MCF 10A (cell line): ENCODE results near the gene FRAS1. TPM values are rescaled to one million over a fixed set of nuclear protein-coding genes. Genes with fewer than 3 reads are reported as not detected.

Experiments used
- BruUV-seq: library from RNA; stranded (reverse); fragments of 400-500 nt; replicated peaks from 2 replicates; lab custom pipeline; 2021; lab: Mats Ljungman, UMichigan
- CTCF ChIA-PET: fragments of 300-600 bp; sonication (Branson Sonifier 250); formaldehyde crosslinking; extraction: SDS; loops from one replicate; lab custom pipeline; 2021; ENCODE audit warnings: antibody characterized with exemption, inconsistent platforms; lab: Yijun Ruan, JAX
- POLR2A ChIA-PET: fragments of 300-600, 350-650 bp; sonication (Branson Sonifier 250); formaldehyde crosslinking; extraction: SDS; loops from one replicate; lab custom pipeline; 2020; ENCODE audit warnings: antibody characterized with exemption, inconsistent platforms; lab: Yijun Ruan, JAX
- DNase-seq: peaks from one replicate; pipeline ENCODE4 v3.0.0-alpha.2; 2018; ENCODE audit not compliant: unreplicated experiment
- H3K27ac Mint-ChIP-seq: one replicate; pipeline ENCODE4 v1.8.0; 2022; ENCODE audit warnings: mild to moderate bottlenecking, low read depth, mixed read lengths; ENCODE audit not compliant: unreplicated experiment
- H3K27me3 Mint-ChIP-seq: one replicate; pipeline ENCODE4 v1.8.0; 2022; ENCODE audit warnings: mixed read lengths; ENCODE audit not compliant: insufficient read depth, unreplicated experiment
- H3K36me3 Mint-ChIP-seq: one replicate; pipeline ENCODE4 v1.8.0; 2022; ENCODE audit warnings: mild to moderate bottlenecking, moderate library complexity, mixed read lengths; ENCODE audit not compliant: insufficient read depth, unreplicated experiment
- H3K4me1 Mint-ChIP-seq: one replicate; pipeline ENCODE4 v1.8.0; 2022; ENCODE audit warnings: mixed read lengths; ENCODE audit not compliant: insufficient read depth, unreplicated experiment
- H3K4me3 Mint-ChIP-seq: one replicate; pipeline ENCODE4 v1.8.0; 2022; ENCODE audit warnings: mild to moderate bottlenecking, moderate library complexity, mixed read lengths; ENCODE audit not compliant: unreplicated experiment
- H3K9me3 Mint-ChIP-seq: one replicate; pipeline ENCODE4 v1.8.0; 2022; ENCODE audit warnings: mixed read lengths; ENCODE audit not compliant: unreplicated experiment
- intact Hi-C: fragments of 100-400 bp; cut with micrococcal nuclease; formaldehyde crosslinking; loops from 2 replicates; pipeline ENCODE4 v1.14.1; 2022
- total RNA-seq: library from RNA; stranded (reverse); gene quantifications from 2 replicates; pipeline ENCODE4 v1.2.3, GENCODE V29; 2022
- TF ChIP-seq, protein P1 (sequence below): fragments of 200-600 bp; IDR thresholded peaks from one replicate; pipeline ENCODE4 v1.8.0; 2022; ENCODE audit warnings: antibody characterized with exemption, mild to moderate bottlenecking; ENCODE audit not compliant: unreplicated experiment

Gene FRAS1
- total RNA-seq, 1 experiment from 2014 or later: 2.0 TPM

DNA sequence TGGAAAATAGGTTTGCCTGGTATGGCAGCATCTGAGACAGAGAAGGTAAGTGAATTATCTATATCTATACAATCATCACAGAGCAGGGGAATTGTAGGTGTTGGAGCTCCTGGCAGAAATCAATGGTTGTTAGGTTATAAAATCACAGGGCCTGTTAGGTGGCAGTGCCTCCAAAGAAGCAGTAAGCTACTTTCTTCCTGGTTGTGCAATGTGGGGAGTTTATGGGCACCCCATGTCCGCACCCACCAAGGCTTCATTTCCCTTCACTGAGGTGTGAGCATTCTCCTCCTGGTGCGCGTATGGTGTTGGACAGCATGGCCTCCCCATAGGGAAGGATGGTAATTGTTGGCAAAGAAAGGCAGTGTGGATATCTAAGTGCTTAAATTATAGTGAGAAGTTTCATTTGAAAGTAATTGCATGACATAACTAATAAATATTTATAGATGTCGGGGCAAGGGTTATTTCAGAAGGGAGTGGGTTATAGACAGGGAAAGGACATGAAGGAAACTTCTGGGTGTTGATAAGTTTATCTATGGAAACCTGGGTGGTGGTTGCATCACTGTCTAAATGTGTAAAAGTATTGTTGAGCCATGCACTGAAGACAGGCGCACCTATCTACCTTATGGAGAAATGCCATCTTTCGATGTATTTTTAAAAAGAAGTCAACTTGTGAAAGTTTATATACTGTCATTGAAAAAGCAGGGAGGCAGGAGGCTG, 153.7 kb downstream of the FRAS1 start:
- no TSS peak for BruUV-seq
- no peak overlapping the region for H3K27ac Mint-ChIP-seq

DNA sequence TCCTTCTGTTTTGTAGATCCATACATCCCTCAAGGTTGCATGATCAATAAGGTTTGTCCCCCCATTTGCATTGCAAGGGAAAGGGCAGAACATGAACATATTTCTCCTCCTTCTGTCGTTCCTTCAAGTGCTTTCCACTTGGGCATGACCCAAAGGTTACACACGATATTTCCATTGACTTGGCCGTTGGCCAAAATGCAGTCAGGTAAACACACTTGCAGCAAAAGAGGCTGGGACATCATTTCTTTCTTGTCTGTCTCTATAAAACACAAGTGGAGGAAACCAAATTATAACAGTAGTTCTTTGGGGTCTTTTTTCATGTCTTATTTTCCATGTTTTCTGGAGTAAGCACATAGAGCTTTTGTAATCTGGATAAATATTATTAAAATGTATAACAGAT, 156.1 kb downstream of the FRAS1 start:
- no peaks in the 10 kb centered on the region for H3K9me3 Mint-ChIP-seq
- no peak overlapping the region for H3K4me3 Mint-ChIP-seq
- intact Hi-C loops: no loop called here
- ChIA-PET CTCF (no interaction called here), POLR2A (no interaction called here)
- H3K27ac Mint-ChIP-seq: no peak overlapping the region
- TF ChIP-seq, protein P1, sequence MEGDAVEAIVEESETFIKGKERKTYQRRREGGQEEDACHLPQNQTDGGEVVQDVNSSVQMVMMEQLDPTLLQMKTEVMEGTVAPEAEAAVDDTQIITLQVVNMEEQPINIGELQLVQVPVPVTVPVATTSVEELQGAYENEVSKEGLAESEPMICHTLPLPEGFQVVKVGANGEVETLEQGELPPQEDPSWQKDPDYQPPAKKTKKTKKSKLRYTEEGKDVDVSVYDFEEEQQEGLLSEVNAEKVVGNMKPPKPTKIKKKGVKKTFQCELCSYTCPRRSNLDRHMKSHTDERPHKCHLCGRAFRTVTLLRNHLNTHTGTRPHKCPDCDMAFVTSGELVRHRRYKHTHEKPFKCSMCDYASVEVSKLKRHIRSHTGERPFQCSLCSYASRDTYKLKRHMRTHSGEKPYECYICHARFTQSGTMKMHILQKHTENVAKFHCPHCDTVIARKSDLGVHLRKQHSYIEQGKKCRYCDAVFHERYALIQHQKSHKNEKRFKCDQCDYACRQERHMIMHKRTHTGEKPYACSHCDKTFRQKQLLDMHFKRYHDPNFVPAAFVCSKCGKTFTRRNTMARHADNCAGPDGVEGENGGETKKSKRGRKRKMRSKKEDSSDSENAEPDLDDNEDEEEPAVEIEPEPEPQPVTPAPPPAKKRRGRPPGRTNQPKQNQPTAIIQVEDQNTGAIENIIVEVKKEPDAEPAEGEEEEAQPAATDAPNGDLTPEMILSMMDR: no peak
- no peaks in the 10 kb centered on the region for H3K4me1 Mint-ChIP-seq
- H3K36me3 Mint-ChIP-seq: no peaks in the 10 kb centered on the region
- DNase-seq: peak; percentile 26
- H3K27me3 Mint-ChIP-seq: no peaks in the 10 kb centered on the region
- BruUV-seq: no TSS peak

More for the DNA sequence above, 153.7 kb downstream of the FRAS1 start:
- no peaks in the 10 kb centered on the region for H3K4me1 Mint-ChIP-seq
- no peaks in the 10 kb centered on the region for H3K9me3 Mint-ChIP-seq
- DNase-seq: no peak
- CTCF ChIA-PET: interaction anchor here (0.8 kb wide), 1 partner anchor 10 kb away, joined by 3 read pairs; no protein-coding TSS in a partner anchor
- intact Hi-C loops: no loop called here
- no peak overlapping the region for H3K4me3 Mint-ChIP-seq
- H3K27me3 Mint-ChIP-seq: no peaks in the 10 kb centered on the region
- no peaks in the 10 kb centered on the region for H3K36me3 Mint-ChIP-seq
- TF ChIP-seq, protein P1: no peak
- POLR2A ChIA-PET: no interaction called here

DNA sequence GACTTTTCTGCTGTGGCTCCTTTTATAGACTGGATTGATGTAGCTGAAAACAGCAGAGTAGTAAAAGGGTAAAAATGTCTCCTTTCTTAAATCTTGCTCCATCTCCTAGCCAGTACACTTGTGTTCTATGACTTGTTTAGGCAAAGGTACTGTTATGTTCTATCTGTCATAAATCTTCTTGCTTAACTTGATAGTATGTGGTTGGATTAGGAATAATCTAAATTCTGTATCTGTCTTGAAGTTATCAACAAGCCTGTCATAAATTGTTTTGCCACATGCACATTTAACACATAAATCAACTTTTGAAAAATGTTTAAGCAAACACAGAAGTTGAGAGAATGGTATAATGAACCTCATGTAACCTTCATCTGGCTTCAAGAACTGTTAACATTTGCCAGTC, 157.0 kb downstream of the FRAS1 start:
- CTCF ChIA-PET: no interaction called here

DNA sequence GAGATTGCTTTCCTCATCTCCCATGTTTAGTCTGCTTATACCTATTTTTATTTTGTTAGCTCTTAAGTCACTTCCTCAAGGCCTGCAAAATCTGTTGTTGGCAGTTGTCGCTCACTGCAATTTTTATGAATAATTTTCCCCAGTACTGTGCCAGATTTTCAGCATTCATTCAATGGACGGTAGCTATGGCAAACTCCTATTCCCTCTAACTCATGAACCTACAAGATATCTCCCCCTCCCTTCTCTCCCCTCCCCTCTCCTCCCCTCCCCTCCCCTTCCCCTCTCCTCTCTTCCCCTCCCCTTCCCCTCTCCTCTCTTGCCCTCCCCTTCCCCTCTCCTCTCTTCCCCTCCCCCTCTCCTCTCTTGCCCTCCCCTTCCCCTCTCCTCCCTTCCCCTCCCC, 160.4 kb downstream of the FRAS1 start:
- ChIA-PET CTCF (no interaction called here), POLR2A (no interaction called here)
- H3K27me3 Mint-ChIP-seq: no peaks in the 10 kb centered on the region
- no peak overlapping the region for H3K4me3 Mint-ChIP-seq
- no peaks in the 10 kb centered on the region for H3K9me3 Mint-ChIP-seq
- intact Hi-C loops: no loop called here
- no peaks in the 10 kb centered on the region for H3K36me3 Mint-ChIP-seq
- no TSS peak for BruUV-seq
- H3K27ac Mint-ChIP-seq: no peak overlapping the region
- TF ChIP-seq, protein P1: no peak
- H3K4me1 Mint-ChIP-seq: no peaks in the 10 kb centered on the region
- no peak for DNase-seq

More for the DNA sequence above, 157.0 kb downstream of the FRAS1 start:
- H3K4me3 Mint-ChIP-seq: no peak overlapping the region
- TF ChIP-seq, protein P1: no peak
- POLR2A ChIA-PET: interaction anchor here (1.0 kb wide), 1 partner anchor 14 kb away, joined by 3 read pairs; no protein-coding TSS in a partner anchor
- no peaks in the 10 kb centered on the region for H3K9me3 Mint-ChIP-seq
- no peak overlapping the region for H3K27ac Mint-ChIP-seq
- H3K27me3 Mint-ChIP-seq: no peaks in the 10 kb centered on the region
- DNase-seq: no peak
- no peaks in the 10 kb centered on the region for H3K36me3 Mint-ChIP-seq
- no TSS peak for BruUV-seq
- intact Hi-C loops: no loop called here
- H3K4me1 Mint-ChIP-seq: no peaks in the 10 kb centered on the region
